Heart right ventricle (tissue), 16 donors: ENCODE results near the gene KDM4E. TPM values are rescaled to one million over a fixed set of nuclear protein-coding genes. Genes with fewer than 3 reads are reported as not detected.
"Not testable (repeated sequence)": the region's sequence is repeated elsewhere in the genome, so short reads cannot be mapped to it uniquely, and the experiment has no call there.

Source experiments
- ATAC-seq, 8 donors: fragments of 200-7000 bp; cut with Tn5 transposase; one replicate each; pipeline ENCODE4 v1.9.1; 2020; ENCODE audit warnings: mild to moderate bottlenecking in 8 of 8, moderate library complexity in 8 of 8, moderate number of reproducible peaks in 1 of 8
- DNase-seq, 2 donors: peaks; one replicate each; pipeline ENCODE4 v3.0.0-alpha.2; 2020
- H3K27ac ChIP-seq, 10 donors: fragments of 200-600 bp; sonication (generic) in 2 of 10; one replicate each; pipeline versions ENCODE4 v1.5.0 to v1.8.0; 2020 to 2022; ENCODE audit warnings: mild to moderate bottlenecking in 3 of 10
- H3K27me3 ChIP-seq, 7 donors: fragments of 200-600 bp; one replicate each; pipeline ENCODE4 v1.8.0; 2021 to 2022; ENCODE audit warnings: mild to moderate bottlenecking in 2 of 7
- H3K36me3 ChIP-seq, 9 donors: fragments of 200-600 bp; sonication (generic) in 1 of 9; one replicate each; pipeline versions ENCODE4 v1.5.0 to v1.8.0; 2020 to 2022; ENCODE audit warnings: mild to moderate bottlenecking in 2 of 9
- H3K4me1 ChIP-seq, 9 donors: fragments of 200-600 bp; sonication (generic) in 1 of 9; one replicate each; pipeline versions ENCODE4 v1.5.0 to v1.8.0; 2020 to 2022; ENCODE audit warnings: mild to moderate bottlenecking in 4 of 9
- H3K4me3 ChIP-seq, 10 donors: fragments of 200-600 bp; sonication (generic) in 2 of 10; one replicate each; pipeline versions ENCODE4 v1.5.0 to v1.8.0; 2020 to 2022; ENCODE audit warnings: mild to moderate bottlenecking in 7 of 10, moderate library complexity in 2 of 10
- H3K9me3 ChIP-seq, 11 donors: fragments of 200-600 bp in 10 of 11; sonication (generic) in 2 of 11; one replicate each; pipeline versions ENCODE4 v1.5.0 to v1.8.0; 2013 to 2022; ENCODE audit warnings: mild to moderate bottlenecking in 2 of 11, control low read depth in 1 of 11, moderate library complexity in 1 of 11
- CTCF ChIP-seq, 9 donors: fragments of 200-600 bp; sonication (generic) in 2 of 9; IDR thresholded peaks; one replicate each; pipeline versions ENCODE4 v1.5.0 to v1.8.0; 2021 to 2022; ENCODE audit warnings: antibody characterized with exemption in 9 of 9, mild to moderate bottlenecking in 5 of 9, moderate library complexity in 1 of 9
- WGBS, 2 donors: extraction: QIAGEN DNeasy Blood & Tissue Kit; methylation state at CpG; one replicate each; pipeline ENCODE4 v1.1.7; 2013; ENCODE audit warnings: inconsistent platforms in 1 of 2; 5-methylcytosine and 5-hydroxymethylcytosine counted together
- intact Hi-C, 10 donors: fragments of 100-400 bp; cut with DNase I; formaldehyde crosslinking; loops; one replicate each; pipeline versions ENCODE4 v1.11.1 to v1.14.2; 2022
- polyA plus RNA-seq, 2 donors: library from polyadenylated mRNA; stranded (reverse); fragments of 200-250 nt; gene quantifications; one replicate each; pipeline ENCODE4 v1.2.3, GENCODE V29; 2013
- total RNA-seq, 10 donors: library from RNA; stranded (reverse); fragmentation: NEBNext Ultra II Directional in 3 of 10; extraction: Animal tissue kit (Norgen Biotek cat#: 25700) in 3 of 10; gene quantifications; one replicate each; pipeline versions ENCODE4 v1.2.1 to v1.2.4, GENCODE V29; 2021 to 2023
- donor health status: Arrhythmogenic right ventricular cardiomyopathy.
- donor health status: ischemic (EF 13 %, LVEDD 7.1; RV severe dilation, severe dysfunction).
- donor health status: healthy with polysubstance abuse.
- donor health status: DM: no; HTN: yes; CAD: no.
- donor health status: DM: no; HTN: no; CAD: no.
- donor health status: ischemic (EF 25% LVEDD 6.9; RV normal size, moderate dysfunction).
- donor health status: ischemic (EF 25% LVEDD 5.7; RV mildly dilated, moderate dysfunction).
- donor health status: healthy.
- donor health status: DM: yes; HTN: yes; CAD: no.
- donor health status: Ischemic cardiomyopathy.
- donor health status: ischemic (EF 35%, LVEDD 5.7; RV mildly dilated, moderate dysfunction).
- donor health status: nonischemic (EF 11% LVEDD 7.7; RV severe dilation, severe dysfunction).
- donor health status: DM: yes; HTN: yes; CAD: no.
- donor health status: PGD.
- donor health status: ischemic (EF 29% LVEDD 5.4; RV normal size, mild dysfunction).
- donor health status: nonischemic (EF 23%, LVEDD 6.1; RV moderate dilation, normal function).

Gene KDM4E
- total and polyA plus RNA-seq, 12 donors, result not detected

GRCh38 chr11:95005642-95006041 is 19.4 kb upstream of the KDM4E start:
- Histone ChIP-seq H3K27ac (no peak overlapping the region), H3K4me1 (no peaks in the 10 kb centered on the region), H3K9me3 (peaks cover 0 to 11% (median 0%) of the 10 kb centered on the region in 11 donors), H3K36me3 (no peaks in the 10 kb centered on the region), H3K4me3 (no peak overlapping the region), H3K27me3 (no peaks in the 10 kb centered on the region)
- no peak for TF ChIP-seq CTCF (IDR thresholded peaks at IDR 0.05)
- no peak for ATAC-seq
- 84 to 86% methylated on average over 1 of the region's 1 CpG for WGBS, 2 donors
- DNase-seq, result no peak
- intact Hi-C loops, result no loop called here

- intact Hi-C loops, result no loop called here
- H3K27me3 ChIP-seq, result peaks cover 0 to 10% (median 0%) of the 10 kb centered on the region in 7 donors
- peaks cover 0 to 11% (median 0%) of the 10 kb centered on the region in 11 donors for H3K9me3 ChIP-seq
- TF ChIP-seq CTCF (IDR thresholded peaks at IDR 0.05), result no peak
- DNase-seq (no peak), ATAC-seq (no peak)
- H3K4me1 ChIP-seq, result no peaks in the 10 kb centered on the region
- no peak overlapping the region for H3K4me3 ChIP-seq
- no peak overlapping the region for H3K27ac ChIP-seq
- H3K36me3 ChIP-seq, result no peaks in the 10 kb centered on the region
Measured at GRCh38 chr11:95011376-95011775, 13.7 kb upstream of the KDM4E start.

GRCh38 chr11:95014184-95014821 is 10.8 kb upstream of the KDM4E start:
- Histone ChIP-seq H3K36me3 (no peaks in the 10 kb centered on the region), H3K9me3 (no peaks in the 10 kb centered on the region), H3K4me3 (no peak overlapping the region), H3K27ac (no peak overlapping the region), H3K27me3 (peaks cover 0 to 10% (median 0%) of the 10 kb centered on the region in 7 donors), H3K4me1 (no peaks in the 10 kb centered on the region)
- WGBS, 2 donors, result 83 to 86% methylated on average over 12 of the region's 12 CpGs
- intact Hi-C loops, result no loop called here
- no peak for DNase-seq
- ATAC-seq, result no peak
- TF ChIP-seq CTCF (IDR thresholded peaks at IDR 0.05), result no peak

GRCh38 chr11:95016139-95016538 is 8.9 kb upstream of the KDM4E start:
- no peak for ATAC-seq
- intact Hi-C loops, result no loop called here
- 69 to 89% methylated on average over 2 of the region's 2 CpGs for WGBS, 2 donors

GRCh38 chr11:95021468-95021867 is 3.6 kb upstream of the KDM4E start:
- H3K4me1 ChIP-seq, DNase-seq, H3K27ac ChIP-seq, ATAC-seq, H3K36me3 ChIP-seq, H3K9me3 ChIP-seq, H3K27me3 ChIP-seq, intact Hi-C loops, H3K4me3 ChIP-seq: not testable (repeated sequence)
- WGBS, 2 donors, result 69 to 73% methylated on average over 5 of the region's 5 CpGs

More at GRCh38 chr11:95016139-95016538, 8.9 kb upstream of the KDM4E start:
- DNase-seq, result no peak
- Histone ChIP-seq H3K36me3 (no peaks in the 10 kb centered on the region), H3K4me3 (no peak overlapping the region), H3K27ac (no peak overlapping the region), H3K9me3 (no peaks in the 10 kb centered on the region), H3K27me3 (peaks cover 0 to 10% (median 0%) of the 10 kb centered on the region in 7 donors), H3K4me1 (no peaks in the 10 kb centered on the region)
- no peak for TF ChIP-seq CTCF (IDR thresholded peaks at IDR 0.05)

GRCh38 chr11:95025594-95025993 is 536 bp downstream of the KDM4E start:
- H3K27ac ChIP-seq, DNase-seq, intact Hi-C loops, H3K36me3 ChIP-seq, H3K4me3 ChIP-seq, H3K27me3 ChIP-seq, H3K4me1 ChIP-seq, ATAC-seq, H3K9me3 ChIP-seq: not testable (repeated sequence)
- 90 to 93% methylated on average over 7 to 8 of the region's 9 CpGs for WGBS, 2 donors
